SH-SY5Y (cell line): ENCODE results near the gene UBN1.

ENCODE experiments used
- GATA2 ChIP-seq: IDR thresholded peaks from 2 replicates; pipeline ENCODE4 v1.6.1; 2011; ENCODE audit warnings: mild to moderate bottlenecking, low read depth, low read length
- GATA3 ChIP-seq: IDR thresholded peaks from 2 replicates; pipeline ENCODE4 v1.6.1; 2011; ENCODE audit warnings: low read depth, mild to moderate bottlenecking, low read length, moderate library complexity

- no peak for TF ChIP-seq GATA2
- TF ChIP-seq GATA3, result no peak
Observed at GRCh38 chr16:4862639-4863038, 15.4 kb downstream of the UBN1 start.
